ENCODE results near the gene HTR1D. TPM values are rescaled to one million over a fixed set of nuclear protein-coding genes. Genes with fewer than 3 reads are reported as not detected.

Gene HTR1D
- total and polyA plus RNA-seq, 2 experiments from 2014 or later, result not detected

- Histone ChIP-seq H3K36me3 (ENCODE audit: low read depth) (no peaks in the 10 kb centered on the region), H3K27me3 (replicated peaks; ENCODE audit: insufficient read depth) (no peaks in the 10 kb centered on the region; the same call in 1 of the 2 replicates), H4K20me1 (ENCODE audit: insufficient read depth) (no peaks in the 10 kb centered on the region), H3K9me2 (ENCODE audit: insufficient read depth) (no peaks in the 10 kb centered on the region), H3K9ac (no peak overlapping the region), H3F3A (ENCODE audit: insufficient read depth) (no peaks in the 10 kb centered on the region), H3K79me2 (ENCODE audit: insufficient read depth) (no peaks in the 10 kb centered on the region), H3K27ac (no peak overlapping the region), H3K9me3 (ENCODE audit: low read depth) (no peaks in the 10 kb centered on the region), H3K4me2 (ENCODE audit: unreplicated experiment) (no peak overlapping the region), H2AFZ (no peak overlapping the region), H3K4me1 (ENCODE audit: insufficient read depth) (no peaks in the 10 kb centered on the region), H3K4me3 (no peak overlapping the region)
- in situ Hi-C loops (cut with MboI), result no loop called here
- TF ChIP-seq EZH2phosphoT487 (IDR thresholded peaks at IDR 0.05; ENCODE audit: insufficient read depth, low read depth) (no peak), EZH2 (IDR thresholded peaks at IDR 0.05; ENCODE audit: insufficient read depth, poor library complexity, severe bottlenecking) (no peak)
- WGBS, 2 experiments (ENCODE audit: low coverage in 1 of 2, low lambda C conversion rate in 2 of 2, missing lambda C conversion rate in 2 of 2), result 52 to 59% methylated on average over 2 of the region's 2 CpGs
- no peak for DNase-seq
Measured at GRCh38 chr1:23246274-23246673, 29.0 kb upstream of the HTR1D start.

GRCh38 chr1:23244256-23244761 is 27.0 kb upstream of the HTR1D start:
- Histone ChIP-seq H3K4me2 (ENCODE audit: unreplicated experiment) (no peak overlapping the region), H3K4me3 (no peak overlapping the region), H3K36me3 (ENCODE audit: low read depth) (no peaks in the 10 kb centered on the region), H3K9ac (no peak overlapping the region), H2AFZ (no peak overlapping the region), H3K9me3 (ENCODE audit: low read depth) (no peaks in the 10 kb centered on the region), H3K79me2 (ENCODE audit: insufficient read depth) (no peaks in the 10 kb centered on the region), H3F3A (ENCODE audit: insufficient read depth) (no peaks in the 10 kb centered on the region), H3K27ac (no peak overlapping the region), H3K4me1 (ENCODE audit: insufficient read depth) (no peaks in the 10 kb centered on the region), H4K20me1 (ENCODE audit: insufficient read depth) (no peaks in the 10 kb centered on the region), H3K9me2 (ENCODE audit: insufficient read depth) (no peaks in the 10 kb centered on the region), H3K27me3 (replicated peaks; ENCODE audit: insufficient read depth) (no peaks in the 10 kb centered on the region)
- WGBS, 2 experiments (ENCODE audit: low coverage in 1 of 2, low lambda C conversion rate in 2 of 2, missing lambda C conversion rate in 2 of 2), result 92 to 97% methylated on average over 7 of the region's 7 CpGs
- in situ Hi-C loops (cut with MboI), result no loop called here
- no peak for TF ChIP-seq EZH2phosphoT487 (IDR thresholded peaks at IDR 0.05; ENCODE audit: insufficient read depth, low read depth)
- no peak for TF ChIP-seq EZH2 (IDR thresholded peaks at IDR 0.05; ENCODE audit: insufficient read depth, poor library complexity, severe bottlenecking)
- no peak for DNase-seq

- in situ Hi-C loops (cut with MboI), result no loop called here
- 76 to 81% methylated on average over 7 of the region's 7 CpGs for WGBS, 2 experiments (ENCODE audit: low coverage in 1 of 2, low lambda C conversion rate in 2 of 2, missing lambda C conversion rate in 2 of 2)
Measured at GRCh38 chr1:23242414-23242813, 25.1 kb upstream of the HTR1D start.

GRCh38 chr1:23239638-23240295 is 22.5 kb upstream of the HTR1D start:
- H2AFZ ChIP-seq, result no peak overlapping the region
- 74 to 81% methylated on average over 5 of the region's 5 CpGs for WGBS, 2 experiments (ENCODE audit: low coverage in 1 of 2, low lambda C conversion rate in 2 of 2, missing lambda C conversion rate in 2 of 2)
- no peaks in the 10 kb centered on the region for H3K36me3 ChIP-seq (ENCODE audit: low read depth)
- no peak for TF ChIP-seq EZH2 (IDR thresholded peaks at IDR 0.05; ENCODE audit: insufficient read depth, poor library complexity, severe bottlenecking)
- TF ChIP-seq EZH2phosphoT487 (IDR thresholded peaks at IDR 0.05; ENCODE audit: insufficient read depth, low read depth), result no peak
- no peak overlapping the region for H3K4me2 ChIP-seq (ENCODE audit: unreplicated experiment)
- no peaks in the 10 kb centered on the region for H3K27me3 ChIP-seq (replicated peaks; ENCODE audit: insufficient read depth)
- H4K20me1 ChIP-seq (ENCODE audit: insufficient read depth), result no peaks in the 10 kb centered on the region
- H3F3A ChIP-seq (ENCODE audit: insufficient read depth), result no peaks in the 10 kb centered on the region
- H3K79me2 ChIP-seq (ENCODE audit: insufficient read depth), result no peaks in the 10 kb centered on the region
- H3K9ac ChIP-seq, result no peak overlapping the region
- H3K9me3 ChIP-seq (ENCODE audit: low read depth), result no peaks in the 10 kb centered on the region
- H3K9me2 ChIP-seq (ENCODE audit: insufficient read depth), result no peaks in the 10 kb centered on the region
- H3K4me3 ChIP-seq, result no peak overlapping the region
- no peak for DNase-seq
- no peaks in the 10 kb centered on the region for H3K4me1 ChIP-seq (ENCODE audit: insufficient read depth)
- in situ Hi-C loops (cut with MboI), result no loop called here
- no peak overlapping the region for H3K27ac ChIP-seq

More at GRCh38 chr1:23242414-23242813, 25.1 kb upstream of the HTR1D start:
- H3K36me3 ChIP-seq (ENCODE audit: low read depth), result no peaks in the 10 kb centered on the region
- no peaks in the 10 kb centered on the region for H3K9me2 ChIP-seq (ENCODE audit: insufficient read depth)
- H3K4me1 ChIP-seq (ENCODE audit: insufficient read depth), result no peaks in the 10 kb centered on the region
- no peak for TF ChIP-seq EZH2 (IDR thresholded peaks at IDR 0.05; ENCODE audit: insufficient read depth, poor library complexity, severe bottlenecking)
- TF ChIP-seq EZH2phosphoT487 (IDR thresholded peaks at IDR 0.05; ENCODE audit: insufficient read depth, low read depth), result no peak
- H3K27me3 ChIP-seq (replicated peaks; ENCODE audit: insufficient read depth), result no peaks in the 10 kb centered on the region
- DNase-seq, result no peak
- H3K79me2 ChIP-seq (ENCODE audit: insufficient read depth), result no peaks in the 10 kb centered on the region
- H4K20me1 ChIP-seq (ENCODE audit: insufficient read depth), result no peaks in the 10 kb centered on the region
- no peak overlapping the region for H3K27ac ChIP-seq
- no peak overlapping the region for H3K9ac ChIP-seq
- no peaks in the 10 kb centered on the region for H3K9me3 ChIP-seq (ENCODE audit: low read depth)
- no peak overlapping the region for H2AFZ ChIP-seq
- H3K4me2 ChIP-seq (ENCODE audit: unreplicated experiment), result no peak overlapping the region
- no peaks in the 10 kb centered on the region for H3F3A ChIP-seq (ENCODE audit: insufficient read depth)
- no peak overlapping the region for H3K4me3 ChIP-seq
